ENCODE data around the gene ADAT2.

The ADAT2 gene

GRCh38 chr6:143400258-143401067 lies 50.0 kb downstream of the ADAT2 start:
- Histone ChIP-seq H3K4me1 (no peaks in the 10 kb centered on the region), H3K27me3 (ENCODE audit: control insufficient read depth, insufficient read depth, low read length) (no peaks in the 10 kb centered on the region), H3K79me2 (no peaks in the 10 kb centered on the region), H3K4me2 (ENCODE audit: low read length) (no peak overlapping the region), H2AFZ (no peak overlapping the region), H3K9ac (no peak overlapping the region), H3K9me3 (ENCODE audit: control insufficient read depth, low read length) (no peaks in the 10 kb centered on the region), H3K36me3 (ENCODE audit: control insufficient read depth, insufficient read depth, low read length) (no peaks in the 10 kb centered on the region), H3K4me3 (ENCODE audit: low read depth, low read length) (no peak overlapping the region), H3K27ac (no peak overlapping the region)
- TF ChIP-seq, protein P1, sequence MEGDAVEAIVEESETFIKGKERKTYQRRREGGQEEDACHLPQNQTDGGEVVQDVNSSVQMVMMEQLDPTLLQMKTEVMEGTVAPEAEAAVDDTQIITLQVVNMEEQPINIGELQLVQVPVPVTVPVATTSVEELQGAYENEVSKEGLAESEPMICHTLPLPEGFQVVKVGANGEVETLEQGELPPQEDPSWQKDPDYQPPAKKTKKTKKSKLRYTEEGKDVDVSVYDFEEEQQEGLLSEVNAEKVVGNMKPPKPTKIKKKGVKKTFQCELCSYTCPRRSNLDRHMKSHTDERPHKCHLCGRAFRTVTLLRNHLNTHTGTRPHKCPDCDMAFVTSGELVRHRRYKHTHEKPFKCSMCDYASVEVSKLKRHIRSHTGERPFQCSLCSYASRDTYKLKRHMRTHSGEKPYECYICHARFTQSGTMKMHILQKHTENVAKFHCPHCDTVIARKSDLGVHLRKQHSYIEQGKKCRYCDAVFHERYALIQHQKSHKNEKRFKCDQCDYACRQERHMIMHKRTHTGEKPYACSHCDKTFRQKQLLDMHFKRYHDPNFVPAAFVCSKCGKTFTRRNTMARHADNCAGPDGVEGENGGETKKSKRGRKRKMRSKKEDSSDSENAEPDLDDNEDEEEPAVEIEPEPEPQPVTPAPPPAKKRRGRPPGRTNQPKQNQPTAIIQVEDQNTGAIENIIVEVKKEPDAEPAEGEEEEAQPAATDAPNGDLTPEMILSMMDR (IDR thresholded peaks at IDR 0.05) = no peak

DNA sequence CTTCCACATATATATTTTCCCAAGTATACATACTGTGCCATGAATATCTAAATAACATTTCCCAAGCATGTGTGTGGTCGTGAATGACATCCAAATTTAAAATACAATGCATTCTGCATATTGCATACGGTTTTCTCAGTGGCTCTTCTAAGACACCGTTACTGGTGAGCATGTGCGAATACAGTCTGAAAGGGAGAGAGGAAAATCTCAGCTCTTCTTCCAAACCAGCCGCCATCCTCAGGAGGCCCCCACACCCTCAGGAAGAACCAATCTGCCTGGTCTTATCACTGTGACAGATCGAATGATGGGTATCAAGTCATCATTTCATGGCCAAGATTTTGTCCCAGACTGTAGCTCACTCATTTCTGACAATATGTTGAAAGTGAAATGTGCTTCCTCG lies 50.7 kb downstream of the ADAT2 start:
- H3K9me3 ChIP-seq (ENCODE audit: control insufficient read depth, low read length) = no peaks in the 10 kb centered on the region
- H3K4me3 ChIP-seq (ENCODE audit: low read depth, low read length) = no peak overlapping the region
- TF ChIP-seq, protein P1 (IDR thresholded peaks at IDR 0.05) = no peak
- H2AFZ ChIP-seq = no peak overlapping the region
- H3K36me3 ChIP-seq (ENCODE audit: control insufficient read depth, insufficient read depth, low read length) = no peaks in the 10 kb centered on the region
- no peaks in the 10 kb centered on the region for H3K79me2 ChIP-seq
- no peak overlapping the region for H3K4me2 ChIP-seq (ENCODE audit: low read length)
- H3K4me1 ChIP-seq = no peaks in the 10 kb centered on the region
- H3K27me3 ChIP-seq (ENCODE audit: control insufficient read depth, insufficient read depth, low read length) = no peaks in the 10 kb centered on the region
- H3K27ac ChIP-seq = no peak overlapping the region
- H3K9ac ChIP-seq = no peak overlapping the region

GRCh38 chr6:143399176-143399575 lies 51.3 kb downstream of the ADAT2 start:
- Histone ChIP-seq H3K36me3 (ENCODE audit: control insufficient read depth, insufficient read depth, low read length) (no peaks in the 10 kb centered on the region), H3K9me3 (ENCODE audit: control insufficient read depth, low read length) (no peaks in the 10 kb centered on the region), H3K9ac (no peak overlapping the region), H3K4me1 (no peaks in the 10 kb centered on the region), H3K27ac (no peak overlapping the region), H3K79me2 (no peaks in the 10 kb centered on the region), H2AFZ (no peak overlapping the region), H3K4me2 (ENCODE audit: low read length) (no peak overlapping the region), H3K4me3 (ENCODE audit: low read depth, low read length) (no peak overlapping the region), H3K27me3 (ENCODE audit: control insufficient read depth, insufficient read depth, low read length) (no peaks in the 10 kb centered on the region)
- TF ChIP-seq, protein P1 (IDR thresholded peaks at IDR 0.05) = no peak

- Histone ChIP-seq H3K79me2 (no peaks in the 10 kb centered on the region), H3K4me3 (ENCODE audit: low read depth, low read length) (no peak overlapping the region), H3K9me3 (ENCODE audit: control insufficient read depth, low read length) (no peaks in the 10 kb centered on the region), H3K4me1 (no peaks in the 10 kb centered on the region), H3K9ac (no peak overlapping the region), H3K36me3 (ENCODE audit: control insufficient read depth, insufficient read depth, low read length) (no peaks in the 10 kb centered on the region), H2AFZ (no peak overlapping the region), H3K27me3 (ENCODE audit: control insufficient read depth, insufficient read depth, low read length) (no peaks in the 10 kb centered on the region), H3K4me2 (ENCODE audit: low read length) (no peak overlapping the region), H3K27ac (no peak overlapping the region)
- TF ChIP-seq, protein P1 (IDR thresholded peaks at IDR 0.05) = no peak
Observed at GRCh38 chr6:143397227-143398222, 53.0 kb downstream of the ADAT2 start.
